ENCODE results near the gene MMP23B.
"Not testable (repeated sequence)": the region's sequence is repeated elsewhere in the genome, so short reads cannot be mapped to it uniquely, and the experiment has no call there.

MMP23B gene

GRCh38 chr1:1631782-1632420 lies at the start of gene MMP23B:
Gene MMP23B, plus strand, starts transcription at chr1:1632173. Its CDS starts 46 bp downstream, at chr1:1632219.
- peak; percentile 46 for DNase-seq (ENCODE audit: low spot score)

GRCh38 chr1:1582585-1583346 lies 49.2 kb upstream of the MMP23B start:
- no peak for DNase-seq (ENCODE audit: low spot score)

- no peak for DNase-seq (ENCODE audit: low spot score)
Measured at GRCh38 chr1:1583347-1584010, 48.5 kb upstream of the MMP23B start.

- no peak for DNase-seq (ENCODE audit: low spot score)
Measured at GRCh38 chr1:1591452-1591851, 40.5 kb upstream of the MMP23B start.

- DNase-seq (ENCODE audit: low spot score), result no peak
Measured at GRCh38 chr1:1593834-1594601, 38.0 kb upstream of the MMP23B start.

GRCh38 chr1:1594602-1595260 lies 37.2 kb upstream of the MMP23B start:
- no peak for DNase-seq (ENCODE audit: low spot score)

- not testable (repeated sequence) for DNase-seq (ENCODE audit: low spot score)
Measured at GRCh38 chr1:1595341-1595740, 36.6 kb upstream of the MMP23B start.

GRCh38 chr1:1596493-1597274 lies 35.3 kb upstream of the MMP23B start:
- DNase-seq (ENCODE audit: low spot score), result no peak

GRCh38 chr1:1597275-1597930 lies 34.6 kb upstream of the MMP23B start:
- DNase-seq (ENCODE audit: low spot score), result peak; percentile 47

GRCh38 chr1:1598051-1598719 lies 33.8 kb upstream of the MMP23B start:
- DNase-seq (ENCODE audit: low spot score), result no peak

- DNase-seq (ENCODE audit: low spot score), result no peak
Measured at GRCh38 chr1:1598720-1599029, 33.3 kb upstream of the MMP23B start.

GRCh38 chr1:1599030-1599934 lies 32.7 kb upstream of the MMP23B start:
- DNase-seq (ENCODE audit: low spot score), result peak; percentile 88

- DNase-seq (ENCODE audit: low spot score), result peak; percentile 55
Measured at GRCh38 chr1:1599935-1600860, 31.8 kb upstream of the MMP23B start, which contains the start of gene FNDC10. Gene FNDC10, minus strand, starts transcription at chr1:1600135. Its CDS starts 120 bp downstream, at chr1:1600015.

GRCh38 chr1:1600861-1601563 lies 31.0 kb upstream of the MMP23B start:
- no peak for DNase-seq (ENCODE audit: low spot score)

- no peak for DNase-seq (ENCODE audit: low spot score)
Measured at GRCh38 chr1:1601564-1602303, 30.2 kb upstream of the MMP23B start.

- no peak for DNase-seq (ENCODE audit: low spot score)
Measured at GRCh38 chr1:1602304-1602967, 29.5 kb upstream of the MMP23B start.
